ENCODE measurements around the gene TLE6. TPM values are rescaled to one million over a fixed set of nuclear protein-coding genes. Genes with fewer than 3 reads are reported as not detected.
"Not testable (repeated sequence)": the region's sequence is repeated elsewhere in the genome, so short reads cannot be mapped to it uniquely, and the experiment has no call there.

Gene TLE6
- polyA plus RNA-seq, 1 donor, result 8.6 TPM

- no peak for DNase-seq
Measured at GRCh38 chr19:2973229-2973628, 4.1 kb upstream of the TLE6 start.

- no peak for DNase-seq
Measured at GRCh38 chr19:2974342-2975041, 2.9 kb upstream of the TLE6 start.

- DNase-seq, result no peak
Measured at GRCh38 chr19:2976609-2977000, 759 bp upstream of the TLE6 start.

GRCh38 chr19:2977746-2978138 lies 378 bp downstream of the TLE6 start:
- no peak for DNase-seq

GRCh38 chr19:2978166-2978767 lies 903 bp downstream of the TLE6 start:
- no peak for DNase-seq

GRCh38 chr19:2978772-2979171 lies 1.4 kb downstream of the TLE6 start:
- no peak for DNase-seq

GRCh38 chr19:2981898-2982297 lies 4.5 kb downstream of the TLE6 start:
- no peak for DNase-seq

GRCh38 chr19:2982561-2982960 lies 5.2 kb downstream of the TLE6 start:
- DNase-seq, result no peak

GRCh38 chr19:2982983-2983350 lies 5.6 kb downstream of the TLE6 start:
- DNase-seq, result no peak

- DNase-seq, result peak; percentile 79
Measured at GRCh38 chr19:2983351-2984214, 6.2 kb downstream of the TLE6 start.

GRCh38 chr19:2984215-2984528 lies 6.8 kb downstream of the TLE6 start:
- no peak for DNase-seq

- peak; percentile 79 for DNase-seq
Measured at GRCh38 chr19:2986951-2987524, 9.7 kb downstream of the TLE6 start.

- DNase-seq, result no peak
Measured at GRCh38 chr19:2987797-2988196, 10.4 kb downstream of the TLE6 start.

- DNase-seq, result no peak
Measured at GRCh38 chr19:2988568-2988967, 11.2 kb downstream of the TLE6 start.

GRCh38 chr19:2989236-2989946 lies 12.0 kb downstream of the TLE6 start:
- DNase-seq, result no peak

- not testable (repeated sequence) for DNase-seq
Measured at GRCh38 chr19:2992333-2992732, 15.0 kb downstream of the TLE6 start.

GRCh38 chr19:2992958-2993357 lies 15.6 kb downstream of the TLE6 start:
- DNase-seq, result no peak

GRCh38 chr19:2993579-2993978 lies 16.2 kb downstream of the TLE6 start:
- DNase-seq, result no peak

GRCh38 chr19:2994588-2995131 lies 17.3 kb downstream of the TLE6 start:
- DNase-seq, result no peak

GRCh38 chr19:2997720-2998119 lies 20.4 kb downstream of the TLE6 start:
- DNase-seq, result no peak

- no peak for DNase-seq
Measured at GRCh38 chr19:2998642-2999041, 21.3 kb downstream of the TLE6 start.

- DNase-seq, result no peak
Measured at GRCh38 chr19:3001235-3001800, 24.0 kb downstream of the TLE6 start.

Measured in left kidney (tissue), 2 donors.